ENCODE measurements around the gene SLC2A4.

SLC2A4 gene

DNA sequence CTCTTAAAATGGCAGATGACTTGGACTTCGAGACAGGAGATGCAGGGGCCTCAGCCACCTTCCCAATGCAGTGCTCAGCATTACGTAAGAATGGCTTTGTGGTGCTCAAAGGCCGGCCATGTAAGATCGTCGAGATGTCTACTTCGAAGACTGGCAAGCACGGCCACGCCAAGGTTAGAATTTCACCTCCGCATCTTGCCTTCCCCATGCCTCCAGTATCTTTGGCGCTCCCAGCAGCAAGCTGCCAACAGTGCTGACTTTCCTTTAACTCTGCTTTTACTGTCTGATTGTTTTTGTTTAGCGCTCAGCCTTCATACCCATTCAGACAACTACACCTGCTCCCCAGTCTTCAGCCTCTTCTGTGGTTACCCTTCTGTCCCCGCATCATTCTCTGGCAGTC is 28.1 kb downstream of the SLC2A4 start:
- no peak for TF ChIP-seq CTCF (IDR thresholded peaks at IDR 0.05; ENCODE audit: low read depth, low read length)
- DNase-seq (ENCODE audit: extremely low read depth, low read depth), result no peak

DNA sequence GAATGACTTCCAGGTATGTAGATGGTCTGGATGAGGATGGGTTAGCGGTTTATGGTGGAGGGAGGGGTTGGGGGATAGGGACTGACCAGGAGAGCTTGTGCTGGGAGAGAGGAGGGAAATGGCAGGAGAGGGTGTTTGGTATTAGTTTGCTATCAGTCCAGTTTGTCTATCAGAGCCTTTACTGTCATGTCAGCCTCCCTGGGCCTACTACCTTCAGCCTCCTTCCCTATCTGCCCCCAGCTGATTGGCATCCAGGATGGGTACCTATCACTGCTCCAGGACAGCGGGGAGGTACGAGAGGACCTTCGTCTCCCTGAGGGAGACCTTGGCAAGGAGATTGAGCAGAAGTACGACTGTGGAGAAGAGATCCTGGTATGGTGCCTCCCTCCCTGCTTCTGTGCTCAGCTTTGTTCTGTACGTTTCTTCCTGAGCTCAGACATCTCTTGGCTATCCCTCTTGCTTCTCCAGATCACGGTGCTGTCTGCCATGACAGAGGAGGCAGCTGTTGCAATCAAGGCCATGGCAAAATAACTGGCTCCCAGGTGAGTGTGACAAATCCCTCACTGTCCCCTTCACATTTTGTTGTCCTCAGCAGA is 29.7 kb downstream of the SLC2A4 start:
- no peak for DNase-seq (ENCODE audit: extremely low read depth, low read depth)
- TF ChIP-seq CTCF (IDR thresholded peaks at IDR 0.05; ENCODE audit: low read depth, low read length), result no peak

GRCh38 chr17:7312432-7313087 is 31.0 kb downstream of the SLC2A4 start:
- no peak for TF ChIP-seq CTCF (IDR thresholded peaks at IDR 0.05; ENCODE audit: low read depth, low read length)
- no peak for DNase-seq (ENCODE audit: extremely low read depth, low read depth)

DNA sequence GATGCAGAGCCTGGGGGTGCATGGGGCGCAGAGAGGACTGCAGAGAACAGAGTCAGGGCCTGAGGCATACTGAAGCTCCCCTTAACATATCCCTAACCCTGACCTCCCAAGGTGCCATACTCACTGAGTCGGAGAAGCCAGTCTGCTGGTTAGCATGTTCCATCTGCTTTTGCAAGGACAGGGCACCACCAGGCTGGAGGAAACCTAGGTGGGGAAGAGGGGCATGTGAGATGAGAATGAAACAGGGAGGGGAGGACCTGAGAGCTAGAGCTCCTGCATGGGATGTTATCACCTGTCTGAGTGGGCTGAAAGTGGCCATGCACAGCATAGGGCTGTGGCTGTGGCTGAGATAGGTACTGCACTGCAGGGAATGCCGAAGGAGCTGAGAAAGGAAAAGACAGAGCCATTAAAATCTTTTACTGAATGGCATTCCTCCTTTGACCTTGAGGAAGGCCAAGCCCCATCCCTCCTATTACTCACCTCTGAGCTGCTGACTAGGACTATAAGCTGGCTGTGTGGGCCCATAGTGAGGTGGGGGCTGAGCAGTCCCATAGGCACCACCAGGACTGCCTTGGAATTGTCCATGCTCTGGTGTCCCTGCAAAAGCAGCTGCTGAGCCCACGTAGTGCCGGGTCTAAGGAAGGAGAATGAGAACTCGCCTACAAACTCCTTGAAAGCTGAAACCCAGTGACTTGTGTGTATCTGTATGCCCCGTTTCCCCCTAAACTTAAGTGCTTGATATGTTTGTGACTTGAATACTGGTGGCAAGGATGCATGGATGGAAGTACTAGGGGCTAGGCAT is 31.8 kb downstream of the SLC2A4 start:
- DNase-seq (ENCODE audit: extremely low read depth, low read depth), result no peak
- TF ChIP-seq CTCF (IDR thresholded peaks at IDR 0.05; ENCODE audit: low read depth, low read length), result no peak

DNA sequence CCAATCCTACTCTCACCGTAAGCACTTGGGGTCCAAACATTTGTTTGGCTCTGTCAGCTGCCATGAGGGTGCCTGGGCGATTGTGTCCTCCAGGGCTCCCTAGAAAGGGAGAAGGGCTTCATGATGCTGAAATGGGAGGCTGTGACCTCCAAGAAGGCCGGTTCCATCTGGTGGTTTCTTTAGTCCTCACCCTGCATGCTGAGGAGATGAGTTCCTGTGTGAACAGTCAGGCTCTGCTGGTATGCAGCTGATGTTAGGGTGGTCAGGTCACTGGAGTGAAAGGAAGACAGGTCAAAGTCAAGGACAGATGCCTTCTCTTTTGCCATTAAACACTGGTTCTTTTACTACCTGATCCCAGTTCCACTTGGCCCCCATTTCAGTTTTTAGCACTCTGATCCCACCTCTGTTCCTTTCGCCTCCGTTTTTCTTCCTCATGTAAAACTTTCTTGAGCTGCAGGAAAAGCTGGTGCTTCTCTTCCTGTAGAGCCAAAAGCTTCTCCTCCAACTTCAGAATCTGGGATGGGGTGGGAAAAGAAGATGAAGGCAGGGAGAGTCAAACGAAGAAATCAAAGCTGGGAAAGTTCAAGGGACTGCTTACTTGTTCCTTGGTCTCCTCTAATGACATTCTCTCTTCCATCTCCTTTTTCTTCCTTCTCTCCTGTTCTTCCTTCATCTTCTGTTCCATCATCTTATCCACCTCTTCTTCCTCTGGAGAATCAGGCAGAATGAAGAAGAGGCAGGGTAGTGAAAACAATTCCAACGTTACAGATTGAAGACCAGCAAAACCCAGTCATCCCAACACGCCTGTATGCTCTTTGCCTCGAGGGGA is 32.6 kb downstream of the SLC2A4 start:
- no peak for TF ChIP-seq CTCF (IDR thresholded peaks at IDR 0.05; ENCODE audit: low read depth, low read length)
- no peak for DNase-seq (ENCODE audit: extremely low read depth, low read depth)

DNA sequence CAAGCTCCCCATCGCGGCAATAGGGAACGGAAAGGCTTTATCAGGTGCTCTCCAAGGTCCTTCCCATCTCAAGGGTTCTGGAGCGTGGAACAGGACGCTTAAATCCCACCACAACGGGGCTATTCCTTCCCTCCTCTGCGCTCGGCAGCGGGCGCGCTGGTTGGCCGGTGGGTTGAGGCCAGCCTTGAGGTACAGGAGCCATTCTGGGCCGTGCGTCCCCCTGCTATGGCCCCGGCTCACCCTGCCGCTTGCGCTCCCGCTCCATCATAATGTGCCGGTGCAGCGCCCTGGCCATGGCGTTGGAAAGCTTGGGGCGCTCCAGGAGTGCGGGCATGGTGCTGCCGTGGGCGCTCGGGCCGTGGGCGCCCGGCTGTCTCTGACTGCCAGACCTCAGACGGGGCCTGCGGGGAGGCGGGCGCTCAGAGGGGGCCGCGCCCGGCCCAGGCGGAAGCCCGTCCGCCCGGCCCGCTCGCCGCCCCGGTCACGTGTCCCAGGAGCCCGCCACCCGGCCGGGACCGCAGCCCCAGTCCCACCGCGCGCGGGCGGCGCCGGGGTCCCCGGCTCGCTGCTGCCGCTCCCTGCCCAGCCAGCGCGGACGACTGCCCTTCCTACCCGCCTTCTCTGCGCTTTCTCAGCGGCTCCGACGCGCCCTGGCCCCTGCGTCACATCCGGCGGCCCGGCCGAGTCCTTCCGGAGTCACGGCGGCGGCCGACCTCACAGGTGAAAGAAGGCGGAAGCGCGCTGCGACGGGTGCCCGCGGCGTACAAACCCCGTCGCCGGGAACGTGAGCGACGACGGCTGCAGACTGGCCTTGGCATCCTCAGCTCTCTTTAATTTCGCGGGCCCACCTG is 33.4 kb downstream of the SLC2A4 start, which contains the start of gene GPS2:
Gene GPS2 (minus strand): TSS at position 642 of the 851 bp plus-strand sequence. CDS start 308 bp downstream, at position 334.
- no peak for DNase-seq (ENCODE audit: extremely low read depth, low read depth)
- no peak for TF ChIP-seq CTCF (IDR thresholded peaks at IDR 0.05; ENCODE audit: low read depth, low read length)
